Upper lobe of left lung (tissue), 4 donors: ENCODE data around the gene HS3ST5.

Source experiments
- EP300 ChIP-seq, 4 donors: sonication (generic); formaldehyde crosslinking; IDR thresholded peaks; one replicate each; pipeline ENCODE4 v1.5.1; 2017; ENCODE audit warnings: antibody characterized with exemption in 4 of 4, control low read depth in 2 of 4
- POLR2A ChIP-seq, 4 donors: fragments of 450-650 bp; IDR thresholded peaks; one replicate each; pipeline ENCODE4 v1.5.1; 2016 to 2017; ENCODE audit warnings: antibody characterized with exemption in 4 of 4, mild to moderate bottlenecking in 2 of 4
- POLR2AphosphoS5 ChIP-seq, 2 donors: sonication (generic); formaldehyde crosslinking; IDR thresholded peaks; one replicate each; pipeline ENCODE4 v1.5.1; 2017; ENCODE audit warnings: antibody characterized with exemption in 2 of 2
- TF ChIP-seq, protein P1 (sequence below), 6 experiments: fragments of 450-650 bp in 4 of 6; fragments of 200-600 bp in 2 of 6; sonication (generic) in 2 of 6; IDR thresholded peaks; one replicate each; pipeline ENCODE4 v1.5.1; 2016 to 2019; ENCODE audit warnings: antibody characterized with exemption in 6 of 6

DNA sequence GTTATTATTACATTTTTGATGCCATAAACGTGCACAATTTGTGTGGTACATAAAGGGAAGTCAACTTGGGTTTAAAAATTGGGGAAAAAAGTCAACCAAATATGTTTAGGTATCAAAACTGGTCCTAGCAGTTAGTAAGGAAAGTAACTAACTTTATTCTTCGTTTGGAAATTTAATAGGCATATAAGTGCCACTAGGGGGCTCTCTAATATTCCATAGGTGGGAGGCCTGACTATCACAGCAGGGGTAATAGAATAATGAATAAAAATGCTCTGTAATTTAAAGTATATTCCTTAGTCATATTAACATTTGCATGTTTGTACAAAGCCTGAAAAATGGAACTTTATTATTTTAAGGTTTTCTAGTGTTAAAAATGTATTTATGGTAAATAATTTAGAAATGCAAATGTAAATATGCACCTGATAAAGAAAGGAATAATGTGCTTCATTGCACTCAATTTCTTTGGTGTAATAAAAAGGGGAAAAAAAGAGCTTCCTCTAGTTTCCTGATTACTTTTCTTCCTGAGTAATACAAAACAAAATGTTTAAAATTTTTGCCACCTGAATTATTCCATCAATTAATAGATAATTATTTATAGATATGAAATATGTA is 246.2 kb downstream of the HS3ST5 start:
- TF ChIP-seq, protein P1, sequence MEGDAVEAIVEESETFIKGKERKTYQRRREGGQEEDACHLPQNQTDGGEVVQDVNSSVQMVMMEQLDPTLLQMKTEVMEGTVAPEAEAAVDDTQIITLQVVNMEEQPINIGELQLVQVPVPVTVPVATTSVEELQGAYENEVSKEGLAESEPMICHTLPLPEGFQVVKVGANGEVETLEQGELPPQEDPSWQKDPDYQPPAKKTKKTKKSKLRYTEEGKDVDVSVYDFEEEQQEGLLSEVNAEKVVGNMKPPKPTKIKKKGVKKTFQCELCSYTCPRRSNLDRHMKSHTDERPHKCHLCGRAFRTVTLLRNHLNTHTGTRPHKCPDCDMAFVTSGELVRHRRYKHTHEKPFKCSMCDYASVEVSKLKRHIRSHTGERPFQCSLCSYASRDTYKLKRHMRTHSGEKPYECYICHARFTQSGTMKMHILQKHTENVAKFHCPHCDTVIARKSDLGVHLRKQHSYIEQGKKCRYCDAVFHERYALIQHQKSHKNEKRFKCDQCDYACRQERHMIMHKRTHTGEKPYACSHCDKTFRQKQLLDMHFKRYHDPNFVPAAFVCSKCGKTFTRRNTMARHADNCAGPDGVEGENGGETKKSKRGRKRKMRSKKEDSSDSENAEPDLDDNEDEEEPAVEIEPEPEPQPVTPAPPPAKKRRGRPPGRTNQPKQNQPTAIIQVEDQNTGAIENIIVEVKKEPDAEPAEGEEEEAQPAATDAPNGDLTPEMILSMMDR (IDR thresholded peaks at IDR 0.05), result peak in 5 of 6 experiments; percentile 35 to 59 (median 46)
- TF ChIP-seq POLR2AphosphoS5 (IDR thresholded peaks at IDR 0.05), result no peak
- TF ChIP-seq POLR2A (IDR thresholded peaks at IDR 0.05), result no peak
- no peak for TF ChIP-seq EP300 (IDR thresholded peaks at IDR 0.05)
